ENCODE measurements around the gene SERPINA7. TPM values are rescaled to one million over a fixed set of nuclear protein-coding genes. Genes with fewer than 3 reads are reported as not detected.
"Not testable (repeated sequence)": the region's sequence is repeated elsewhere in the genome, so short reads cannot be mapped to it uniquely, and the experiment has no call there.

SERPINA7 gene
- total RNA-seq, 2 experiments from 2014 or later, result not detected

DNA sequence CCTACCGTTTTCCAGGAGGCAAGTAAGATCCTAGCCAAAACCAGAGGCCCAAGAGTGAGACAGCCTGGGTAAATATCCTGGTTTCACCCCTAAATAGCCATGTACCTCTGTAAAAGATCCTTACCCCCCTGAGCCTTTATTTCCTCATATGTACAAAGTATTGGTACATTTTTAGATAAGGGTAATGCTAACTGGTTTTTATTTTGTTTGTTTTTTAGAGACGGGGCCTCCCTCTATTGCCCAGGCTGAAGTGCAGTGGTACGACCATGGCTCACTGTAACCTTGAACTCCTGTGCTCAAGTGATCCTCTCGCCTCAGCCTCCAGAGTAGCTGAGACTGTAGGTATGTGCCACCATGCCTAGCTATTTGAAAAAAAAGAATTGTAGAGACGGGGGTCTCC, 29.4 kb downstream of the SERPINA7 start:
- Histone ChIP-seq H3K27me3 (ENCODE audit: control insufficient read depth in 1 of 2, insufficient read depth in 2 of 2, low read length in 2 of 2) (no peaks in the 10 kb centered on the region), H3K36me3 (ENCODE audit: insufficient read depth, low read length) (no peaks in the 10 kb centered on the region), H3K9me3 (ENCODE audit: control insufficient read depth in 1 of 2, insufficient read depth in 1 of 2, low read length in 2 of 2) (peaks cover 0 to 11% of the 10 kb centered on the region in 2 experiments), H3K27ac (ENCODE audit: low read depth in 1 of 2, low read length in 2 of 2) (no peak overlapping the region), H3K4me3 (ENCODE audit: low read length) (no peak overlapping the region), H3K4me1 (ENCODE audit: insufficient read depth, low read length) (no peaks in the 10 kb centered on the region)
- Mint-ChIP-seq H3K27ac (no peak overlapping the region), H3K4me1 (ENCODE audit: low read depth) (no peaks in the 10 kb centered on the region), H3K9me3 (peaks cover 3% of the 10 kb centered on the region), H3K27me3 (no peaks in the 10 kb centered on the region), H3K4me3 (no peak overlapping the region), H3K36me3 (ENCODE audit: low read depth) (no peaks in the 10 kb centered on the region)
- ChIA-PET POLR2A (no interaction called here), CTCF (interaction anchor here (0.6 kb wide), 1 partner anchor 30 kb away, joined by 3 read pairs; no protein-coding TSS in a partner anchor)
- no peak for ATAC-seq (ENCODE audit: poor library complexity)
- no peak for DNase-seq
- TF ChIP-seq, protein P1, sequence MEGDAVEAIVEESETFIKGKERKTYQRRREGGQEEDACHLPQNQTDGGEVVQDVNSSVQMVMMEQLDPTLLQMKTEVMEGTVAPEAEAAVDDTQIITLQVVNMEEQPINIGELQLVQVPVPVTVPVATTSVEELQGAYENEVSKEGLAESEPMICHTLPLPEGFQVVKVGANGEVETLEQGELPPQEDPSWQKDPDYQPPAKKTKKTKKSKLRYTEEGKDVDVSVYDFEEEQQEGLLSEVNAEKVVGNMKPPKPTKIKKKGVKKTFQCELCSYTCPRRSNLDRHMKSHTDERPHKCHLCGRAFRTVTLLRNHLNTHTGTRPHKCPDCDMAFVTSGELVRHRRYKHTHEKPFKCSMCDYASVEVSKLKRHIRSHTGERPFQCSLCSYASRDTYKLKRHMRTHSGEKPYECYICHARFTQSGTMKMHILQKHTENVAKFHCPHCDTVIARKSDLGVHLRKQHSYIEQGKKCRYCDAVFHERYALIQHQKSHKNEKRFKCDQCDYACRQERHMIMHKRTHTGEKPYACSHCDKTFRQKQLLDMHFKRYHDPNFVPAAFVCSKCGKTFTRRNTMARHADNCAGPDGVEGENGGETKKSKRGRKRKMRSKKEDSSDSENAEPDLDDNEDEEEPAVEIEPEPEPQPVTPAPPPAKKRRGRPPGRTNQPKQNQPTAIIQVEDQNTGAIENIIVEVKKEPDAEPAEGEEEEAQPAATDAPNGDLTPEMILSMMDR (IDR thresholded peaks at IDR 0.05), result no peak
- intact Hi-C loops (cut with DNase I, micrococcal nuclease), result no loop called here

DNA sequence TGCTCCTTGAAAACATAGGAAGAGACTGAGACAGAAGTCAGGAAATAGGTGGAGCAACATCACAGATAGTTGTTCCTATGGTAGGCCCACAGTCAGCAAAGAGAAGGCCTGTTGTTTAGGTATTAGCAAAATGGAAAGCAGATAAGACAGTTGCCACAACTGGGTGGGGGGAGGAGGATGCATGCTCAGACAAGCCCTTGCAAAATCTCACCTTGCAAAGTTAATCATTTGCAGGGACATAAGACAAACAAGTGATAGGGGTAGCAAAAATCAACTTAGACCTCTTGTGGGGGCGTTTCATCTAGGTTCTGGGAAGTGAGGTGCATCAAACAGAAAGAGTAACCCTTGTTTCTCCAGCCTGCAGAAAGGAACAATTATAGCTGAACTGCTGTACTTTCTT, 30.7 kb downstream of the SERPINA7 start:
- H3K9me3 Mint-ChIP-seq, result peaks cover 3% of the 10 kb centered on the region
- H3K27me3 Mint-ChIP-seq, result no peaks in the 10 kb centered on the region
- TF ChIP-seq, protein P1 (IDR thresholded peaks at IDR 0.05), result no peak
- H3K4me1 ChIP-seq (ENCODE audit: insufficient read depth, low read length), result no peaks in the 10 kb centered on the region
- no peaks in the 10 kb centered on the region for H3K36me3 Mint-ChIP-seq (ENCODE audit: low read depth)
- no peak overlapping the region for H3K27ac Mint-ChIP-seq
- H3K4me3 Mint-ChIP-seq, result no peak overlapping the region
- H3K27me3 ChIP-seq (ENCODE audit: control insufficient read depth in 1 of 2, insufficient read depth in 2 of 2, low read length in 2 of 2), result no peaks in the 10 kb centered on the region
- ATAC-seq (ENCODE audit: poor library complexity) (no peak), DNase-seq (no peak)
- H3K36me3 ChIP-seq (ENCODE audit: insufficient read depth, low read length), result no peaks in the 10 kb centered on the region
- ChIA-PET CTCF (no interaction called here), POLR2A (no interaction called here)
- H3K9me3 ChIP-seq (ENCODE audit: control insufficient read depth in 1 of 2, insufficient read depth in 1 of 2, low read length in 2 of 2), result peaks cover 0 to 4% of the 10 kb centered on the region in 2 experiments
- intact Hi-C loops (cut with DNase I, micrococcal nuclease), result no loop called here
- H3K27ac ChIP-seq (ENCODE audit: low read depth in 1 of 2, low read length in 2 of 2), result no peak overlapping the region
- no peaks in the 10 kb centered on the region for H3K4me1 Mint-ChIP-seq (ENCODE audit: low read depth)
- H3K4me3 ChIP-seq (ENCODE audit: low read length), result no peak overlapping the region

DNA sequence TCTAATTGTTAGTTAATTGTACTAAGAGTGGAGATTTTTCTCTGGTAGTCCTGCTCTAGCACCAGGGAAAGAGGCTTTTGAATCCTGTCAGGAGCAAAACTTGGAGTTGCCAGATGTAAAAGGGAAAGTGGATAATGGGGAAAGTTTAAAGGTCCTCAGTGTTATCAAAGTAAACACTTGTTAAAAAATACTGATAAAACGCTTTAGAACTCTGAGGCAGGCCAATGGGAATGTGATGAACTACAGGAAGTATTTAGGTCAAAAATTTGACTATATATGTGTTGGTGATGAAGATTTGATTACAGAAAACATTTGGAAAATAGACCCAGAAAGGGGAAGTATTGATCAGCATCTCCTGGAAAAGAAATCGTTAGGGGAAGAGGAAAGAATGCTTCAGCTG, 32.8 kb downstream of the SERPINA7 start:
- Mint-ChIP-seq H3K36me3 (ENCODE audit: low read depth) (no peaks in the 10 kb centered on the region), H3K9me3 (peaks cover 3% of the 10 kb centered on the region), H3K27ac (no peak overlapping the region), H3K27me3 (no peaks in the 10 kb centered on the region), H3K4me3 (no peak overlapping the region), H3K4me1 (ENCODE audit: low read depth) (no peaks in the 10 kb centered on the region)
- no peak for ATAC-seq (ENCODE audit: poor library complexity)
- Histone ChIP-seq H3K27ac (ENCODE audit: low read depth in 1 of 2, low read length in 2 of 2) (no peak overlapping the region), H3K27me3 (ENCODE audit: control insufficient read depth in 1 of 2, insufficient read depth in 2 of 2, low read length in 2 of 2) (no peaks in the 10 kb centered on the region), H3K36me3 (ENCODE audit: insufficient read depth, low read length) (no peaks in the 10 kb centered on the region), H3K4me1 (ENCODE audit: insufficient read depth, low read length) (no peaks in the 10 kb centered on the region), H3K9me3 (ENCODE audit: control insufficient read depth in 1 of 2, insufficient read depth in 1 of 2, low read length in 2 of 2) (no peaks in the 10 kb centered on the region), H3K4me3 (ENCODE audit: low read length) (no peak overlapping the region)
- TF ChIP-seq, protein P1 (IDR thresholded peaks at IDR 0.05), result no peak
- DNase-seq, result no peak
- intact Hi-C loops (cut with DNase I, micrococcal nuclease), result no loop called here
- CTCF ChIA-PET, result no interaction called here
- POLR2A ChIA-PET, result no interaction called here

DNA sequence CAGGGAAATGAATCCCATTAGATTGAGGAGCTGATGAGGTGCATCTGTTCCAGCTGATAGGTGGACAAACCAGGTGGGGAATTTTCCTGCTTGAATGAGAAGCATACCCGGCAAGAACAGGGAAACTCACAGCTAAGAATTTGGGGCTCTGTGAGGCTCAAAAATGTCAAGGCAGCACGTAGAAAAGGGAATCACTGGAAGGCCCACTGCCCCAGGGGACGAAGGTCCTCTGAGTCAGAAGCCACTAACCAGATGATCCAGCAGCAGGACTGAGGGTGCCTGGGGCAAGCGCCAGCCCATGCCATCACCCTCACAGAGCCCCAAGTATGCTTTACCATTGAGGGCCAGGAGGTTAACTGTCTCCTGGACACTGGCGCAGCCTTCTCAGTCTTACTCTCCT, 37.9 kb downstream of the SERPINA7 start:
- H3K9me3 ChIP-seq (ENCODE audit: control insufficient read depth in 1 of 2, insufficient read depth in 1 of 2, low read length in 2 of 2); H3K27me3 ChIP-seq (ENCODE audit: control insufficient read depth in 1 of 2, insufficient read depth in 2 of 2, low read length in 2 of 2); POLR2A ChIA-PET: not testable (repeated sequence)

More for the DNA sequence above, 37.9 kb downstream of the SERPINA7 start:
- H3K4me1 Mint-ChIP-seq (ENCODE audit: low read depth); H3K27me3 Mint-ChIP-seq; H3K9me3 Mint-ChIP-seq; H3K36me3 Mint-ChIP-seq (ENCODE audit: low read depth); H3K4me1 ChIP-seq (ENCODE audit: insufficient read depth, low read length); intact Hi-C loops (cut with DNase I, micrococcal nuclease); ATAC-seq (ENCODE audit: poor library complexity); CTCF ChIA-PET; H3K36me3 ChIP-seq (ENCODE audit: insufficient read depth, low read length); DNase-seq; H3K27ac Mint-ChIP-seq; H3K4me3 Mint-ChIP-seq; H3K4me3 ChIP-seq (ENCODE audit: low read length); H3K27ac ChIP-seq (ENCODE audit: low read depth in 1 of 2, low read length in 2 of 2): not testable (repeated sequence)

Measured in CD4-positive, alpha-beta T cell (primary cell).